LoVo (cell line): ENCODE data around the gene CERS6.
"Not testable (repeated sequence)": the region's sequence is repeated elsewhere in the genome, so short reads cannot be mapped to it uniquely, and the experiment has no call there.

Experiments
- DNase-seq: peaks from one replicate; pipeline ENCODE4 v3.0.0-alpha.2; 2016; ENCODE audit warnings: low spot score

Gene CERS6

GRCh38 chr2:168501466-168502065, 45.5 kb downstream of the CERS6 start:
- no peak for DNase-seq

GRCh38 chr2:168502852-168503251, 46.8 kb downstream of the CERS6 start:
- DNase-seq = not testable (repeated sequence)

GRCh38 chr2:168503901-168504300, 47.8 kb downstream of the CERS6 start:
- DNase-seq = no peak

- DNase-seq = no peak
Measured at GRCh38 chr2:168504323-168504722, 48.3 kb downstream of the CERS6 start.

GRCh38 chr2:168510125-168510756, 54.2 kb downstream of the CERS6 start:
- DNase-seq = no peak

- DNase-seq = no peak
Measured at GRCh38 chr2:168514692-168515091, 58.6 kb downstream of the CERS6 start.

- DNase-seq = no peak
Measured at GRCh38 chr2:168515502-168515901, 59.4 kb downstream of the CERS6 start.

GRCh38 chr2:168517816-168518215, 61.7 kb downstream of the CERS6 start:
- no peak for DNase-seq

- no peak for DNase-seq
Measured at GRCh38 chr2:168518555-168519066, 62.5 kb downstream of the CERS6 start.

- no peak for DNase-seq
Measured at GRCh38 chr2:168519534-168520308, 63.6 kb downstream of the CERS6 start.

- DNase-seq = no peak
Measured at GRCh38 chr2:168521053-168521741, 65.1 kb downstream of the CERS6 start.

GRCh38 chr2:168522446-168522845, 66.4 kb downstream of the CERS6 start:
- DNase-seq = no peak

GRCh38 chr2:168524005-168524404, 67.9 kb downstream of the CERS6 start:
- DNase-seq = no peak

GRCh38 chr2:168525020-168525419, 68.9 kb downstream of the CERS6 start:
- DNase-seq = peak; percentile 37

- no peak for DNase-seq
Measured at GRCh38 chr2:168525716-168526446, 69.8 kb downstream of the CERS6 start.

- DNase-seq = no peak
Measured at GRCh38 chr2:168526641-168527040, 70.6 kb downstream of the CERS6 start.

GRCh38 chr2:168528016-168528415, 71.9 kb downstream of the CERS6 start:
- DNase-seq = no peak

- no peak for DNase-seq
Measured at GRCh38 chr2:168528469-168528868, 72.4 kb downstream of the CERS6 start.

GRCh38 chr2:168529054-168529833, 73.2 kb downstream of the CERS6 start:
- DNase-seq = no peak

- no peak for DNase-seq
Measured at GRCh38 chr2:168529900-168530561, 74.0 kb downstream of the CERS6 start.
